ENCODE results near the gene ZNF207.
"Not testable (repeated sequence)": the region's sequence is repeated elsewhere in the genome, so short reads cannot be mapped to it uniquely, and the experiment has no call there.

The ZNF207 gene

DNA sequence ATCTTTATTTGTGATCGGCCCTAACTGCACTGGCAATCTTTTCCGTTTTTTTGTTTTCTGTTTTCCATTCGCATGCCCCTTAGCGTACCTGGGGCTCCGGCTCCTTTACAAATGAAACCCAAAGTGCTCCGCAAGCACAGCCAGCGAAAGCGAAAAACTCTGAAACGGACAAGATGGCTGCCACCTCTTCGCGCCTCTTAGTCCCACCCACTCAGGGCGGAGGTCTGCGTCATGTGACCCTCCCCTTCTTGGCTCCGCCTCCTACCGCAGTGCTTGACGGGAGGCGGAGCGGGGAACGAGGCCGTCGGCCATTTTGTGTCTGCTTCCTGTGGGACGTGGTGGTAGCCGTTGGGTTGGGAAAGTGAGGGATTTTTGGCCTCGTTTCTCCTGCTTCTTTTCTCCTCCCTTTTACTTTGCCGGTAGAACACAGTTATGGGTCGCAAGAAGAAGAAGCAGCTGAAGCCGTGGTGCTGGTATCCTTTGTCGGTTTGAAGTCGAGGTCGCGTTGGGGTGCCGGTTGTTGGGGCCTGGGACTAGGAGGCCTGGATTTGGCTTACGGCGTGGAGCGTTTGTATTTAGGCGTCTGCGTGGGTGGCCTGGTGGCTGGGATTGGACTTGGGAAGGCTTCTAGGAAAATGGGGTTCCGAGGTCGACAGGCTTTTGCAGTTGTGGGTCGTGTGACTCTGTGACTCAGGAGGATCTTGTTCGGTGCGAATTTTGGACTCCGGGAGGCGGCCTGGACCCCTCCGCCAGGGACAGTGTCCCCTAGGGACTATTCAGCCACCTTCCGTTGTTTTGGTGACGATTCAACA lies at the start of gene ZNF207:
ZNF207 (plus strand) TSS at position 304 of the 812 bp plus-strand sequence; CDS start at position 433, 129 bp downstream.
- FAIRE-seq, result no peak

GRCh38 chr17:32302037-32302436 lies 47.9 kb upstream of the ZNF207 start:
- FAIRE-seq, result no peak

GRCh38 chr17:32302860-32303649 lies 46.9 kb upstream of the ZNF207 start:
- no peak for FAIRE-seq

DNA sequence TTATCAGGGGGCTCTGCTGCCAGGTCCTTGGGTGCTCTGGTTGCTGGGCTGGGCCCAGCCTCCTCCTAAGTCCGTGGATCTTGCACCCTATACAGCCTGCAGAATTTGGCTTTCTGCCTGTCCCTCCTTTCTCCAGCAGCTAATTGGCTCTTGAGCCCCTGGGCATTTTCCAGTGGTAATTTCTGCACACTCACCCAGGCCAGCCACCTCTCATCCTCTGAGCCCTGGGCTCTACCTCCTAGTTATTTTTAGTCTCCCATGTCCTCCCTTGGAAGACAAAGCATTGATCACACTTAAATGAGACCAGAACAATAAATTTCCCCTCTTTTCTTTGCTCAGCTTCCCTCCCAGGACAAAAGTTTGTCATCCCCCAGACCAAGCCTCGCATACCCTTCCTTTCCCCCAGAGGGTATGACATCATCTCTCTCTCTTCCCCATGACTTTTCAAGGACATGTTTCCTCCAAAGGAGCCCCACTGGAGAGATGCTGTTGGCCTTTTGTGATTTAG lies 46.1 kb upstream of the ZNF207 start:
- FAIRE-seq, result no peak

GRCh38 chr17:32305049-32305448 lies 44.9 kb upstream of the ZNF207 start:
- FAIRE-seq, result no peak

DNA sequence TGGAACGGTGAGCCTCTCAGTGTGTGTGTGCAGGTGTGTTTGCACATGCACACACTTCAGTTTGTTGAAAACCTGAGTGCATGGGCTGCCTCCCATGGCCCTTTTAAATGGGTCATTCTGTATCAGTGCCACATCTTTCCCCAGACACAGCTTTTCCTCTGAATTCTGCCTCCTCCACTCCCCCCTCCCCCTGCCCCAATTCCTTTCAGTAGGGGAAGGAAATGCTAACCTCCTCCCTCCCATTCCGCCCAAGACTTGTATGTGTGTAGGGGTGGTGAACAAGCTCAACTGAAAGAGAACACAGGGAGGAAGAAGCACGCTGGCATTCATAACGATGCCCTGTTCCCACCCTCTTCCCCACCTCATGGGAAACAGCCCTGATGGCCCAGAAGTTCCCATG lies 42.3 kb upstream of the ZNF207 start:
- no peak for FAIRE-seq

DNA sequence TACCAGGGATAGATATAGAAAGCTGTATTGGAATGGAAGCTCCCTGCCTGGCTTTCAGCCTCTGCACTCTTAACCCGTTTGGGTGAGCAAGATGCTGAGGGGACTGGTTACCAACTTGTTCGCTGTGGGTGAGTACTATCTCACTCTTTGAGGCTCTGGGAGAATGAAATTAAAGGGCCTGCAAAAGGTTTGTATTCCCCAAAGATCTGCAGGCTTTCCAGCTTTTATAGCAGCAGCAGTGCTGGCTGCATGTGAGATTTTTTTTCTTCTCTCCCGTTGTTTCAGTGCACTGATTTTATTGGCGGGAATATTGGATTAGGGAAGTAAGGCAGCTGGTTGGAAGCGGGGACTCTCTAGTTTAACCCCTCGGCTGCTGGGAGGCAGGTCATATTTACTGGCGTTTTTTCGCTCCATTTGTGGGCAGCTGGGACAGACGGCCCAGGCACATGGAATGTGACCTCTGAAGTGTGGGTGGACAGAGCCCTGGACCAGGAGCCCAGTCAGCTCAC lies 38.9 kb upstream of the ZNF207 start:
- FAIRE-seq, result no peak

- FAIRE-seq, result no peak
These were observed 35.3 kb upstream of the ZNF207 start for GRCh38 chr17:32314636-32315035.

DNA sequence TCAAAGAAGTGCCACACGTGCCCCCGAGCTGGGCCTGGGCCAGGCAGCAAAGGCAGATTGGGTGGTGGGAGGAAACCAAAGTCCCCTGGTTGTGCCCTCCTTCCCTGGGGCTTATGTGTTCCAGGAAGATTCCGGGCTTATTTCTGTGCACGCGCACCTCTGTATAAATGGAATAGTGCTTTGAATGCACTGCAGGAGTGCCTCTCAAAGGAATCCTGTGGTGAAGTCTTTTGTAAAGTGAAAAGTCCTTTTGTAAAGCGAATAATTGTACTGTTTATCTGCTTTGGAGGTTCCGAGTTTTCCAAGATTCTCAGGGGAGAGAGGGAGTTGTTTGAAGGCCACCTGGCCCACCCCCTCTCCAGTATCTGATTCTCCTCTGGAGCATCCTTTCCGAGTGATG lies 34.8 kb upstream of the ZNF207 start:
- FAIRE-seq, result no peak

- FAIRE-seq, result not testable (repeated sequence)
These were observed 33.3 kb upstream of the ZNF207 start for GRCh38 chr17:32316653-32317052.

DNA sequence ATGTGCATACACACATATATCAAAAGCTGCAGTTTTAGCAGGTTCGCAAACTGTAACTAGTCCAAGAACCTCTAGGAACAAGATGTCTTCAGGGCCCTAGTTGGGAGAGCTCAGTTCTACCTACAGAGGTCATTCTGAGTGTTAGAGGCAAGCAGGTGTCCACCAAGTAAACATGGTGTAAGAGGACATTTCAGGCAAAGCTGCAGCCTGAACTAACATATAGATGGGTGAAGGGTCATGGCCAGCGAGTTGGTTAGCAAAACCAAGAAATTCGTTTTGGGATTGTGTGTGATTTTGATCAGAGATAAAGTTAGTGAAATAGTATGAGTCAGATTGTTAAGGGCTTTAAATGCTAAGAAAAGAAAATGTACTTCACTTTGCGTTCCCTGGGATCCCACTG lies 32.6 kb upstream of the ZNF207 start:
- FAIRE-seq, result no peak

DNA sequence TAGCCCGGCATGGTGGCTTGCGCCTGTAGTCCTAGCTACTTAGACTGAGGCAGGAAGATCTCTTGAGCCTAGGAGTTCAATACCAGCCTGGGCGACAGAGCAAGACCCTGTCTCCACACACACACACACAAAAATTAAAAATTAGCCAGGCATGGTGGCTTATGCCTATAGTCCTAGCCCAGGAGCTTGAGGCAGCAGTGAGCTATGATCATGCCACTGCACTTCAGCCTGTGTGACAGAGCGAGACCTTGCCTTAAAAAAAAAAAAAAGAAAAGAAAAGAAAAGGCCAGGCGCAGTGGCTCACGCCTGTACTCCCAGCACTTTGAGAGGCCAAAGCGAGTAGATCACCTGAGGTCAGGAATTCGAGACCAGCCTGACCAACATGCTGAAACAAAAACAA lies 31.9 kb upstream of the ZNF207 start:
- no peak for FAIRE-seq

DNA sequence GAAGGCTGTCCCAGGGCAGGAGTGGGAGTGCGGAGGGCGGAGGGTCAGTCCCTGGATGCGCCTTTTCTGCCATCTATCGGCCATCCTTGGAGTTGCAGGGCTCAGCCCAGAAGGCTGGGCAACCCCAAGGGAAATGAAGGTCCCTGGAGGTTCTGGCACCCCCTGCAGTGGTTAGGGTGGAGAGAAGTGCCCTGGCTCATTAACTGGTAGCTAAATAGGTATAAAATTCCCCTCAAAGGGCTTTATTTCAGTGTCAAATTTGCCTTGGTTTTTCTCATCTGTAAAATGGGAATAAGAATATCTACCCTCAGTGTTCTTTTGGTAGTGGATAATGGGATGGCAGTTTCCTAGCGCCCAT lies 30.4 kb upstream of the ZNF207 start:
- FAIRE-seq, result no peak

GRCh38 chr17:32320080-32320479 lies 29.9 kb upstream of the ZNF207 start:
- FAIRE-seq, result not testable (repeated sequence)

- FAIRE-seq, result no peak
These were observed 29.1 kb upstream of the ZNF207 start for GRCh38 chr17:32320847-32321246.

DNA sequence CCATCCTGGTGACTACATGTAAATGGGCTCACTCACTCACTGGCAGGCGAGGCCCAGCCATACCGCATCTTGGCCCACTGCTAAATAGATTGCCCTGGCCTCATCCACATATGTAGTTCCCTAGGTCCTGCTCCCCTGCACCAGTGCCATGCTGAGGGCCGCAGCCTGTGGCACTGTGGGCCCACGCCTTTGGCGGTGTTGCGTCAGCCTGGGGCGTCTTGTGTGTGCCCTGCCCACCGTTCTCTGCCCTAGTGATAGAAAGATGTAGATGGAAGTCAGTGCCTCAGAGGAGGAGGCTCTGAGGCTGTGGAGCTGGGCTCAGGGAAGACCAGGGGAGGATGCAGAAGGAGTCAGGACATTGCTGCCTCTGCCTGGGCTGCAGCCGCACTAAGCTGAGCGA lies 26.9 kb upstream of the ZNF207 start:
- FAIRE-seq, result no peak

GRCh38 chr17:32323811-32324491 lies 26.0 kb upstream of the ZNF207 start:
- FAIRE-seq, result no peak

DNA sequence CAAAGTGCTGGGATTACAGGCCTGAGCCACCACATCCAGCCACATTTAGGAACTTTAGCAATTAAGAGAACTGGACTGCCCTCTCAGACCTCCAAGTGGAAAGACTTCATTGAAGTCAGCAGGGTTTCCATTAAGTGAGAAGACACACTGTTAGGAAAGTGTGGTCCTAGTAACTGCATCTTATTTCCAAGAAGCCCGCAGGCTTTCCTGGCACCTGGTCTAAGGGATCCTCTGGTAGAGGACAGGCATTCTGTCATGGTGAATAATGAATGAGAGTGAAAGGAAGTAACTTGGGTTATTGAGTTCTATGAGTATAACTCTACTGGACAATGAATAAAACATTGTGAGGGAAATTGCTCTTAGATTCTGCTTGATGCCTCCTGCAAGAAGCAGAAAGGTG lies 22.0 kb upstream of the ZNF207 start:
- FAIRE-seq, result no peak

GRCh38 chr17:32330147-32330546 lies 19.8 kb upstream of the ZNF207 start:
- FAIRE-seq, result no peak

- no peak for FAIRE-seq
These were observed 18.5 kb upstream of the ZNF207 start for GRCh38 chr17:32331243-32332040.

DNA sequence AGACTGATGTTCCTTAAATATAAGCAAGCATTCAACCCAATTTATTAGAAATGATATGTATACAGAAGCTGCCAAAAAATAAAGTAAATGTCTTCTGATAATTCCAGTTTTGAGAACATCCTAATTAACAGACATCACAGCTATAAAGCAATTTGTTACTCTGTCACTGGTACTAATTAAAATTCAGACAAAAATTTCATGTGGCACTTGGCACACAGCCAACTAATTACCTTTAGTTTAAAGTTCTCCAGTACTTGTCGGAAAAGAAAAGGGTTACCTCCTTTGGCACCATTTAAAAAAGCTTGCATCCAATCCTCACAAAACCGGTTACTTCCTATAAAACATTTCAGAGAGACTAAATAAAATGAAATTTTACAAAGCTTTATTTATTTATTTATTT lies 16.8 kb upstream of the ZNF207 start:
- no peak for FAIRE-seq

DNA sequence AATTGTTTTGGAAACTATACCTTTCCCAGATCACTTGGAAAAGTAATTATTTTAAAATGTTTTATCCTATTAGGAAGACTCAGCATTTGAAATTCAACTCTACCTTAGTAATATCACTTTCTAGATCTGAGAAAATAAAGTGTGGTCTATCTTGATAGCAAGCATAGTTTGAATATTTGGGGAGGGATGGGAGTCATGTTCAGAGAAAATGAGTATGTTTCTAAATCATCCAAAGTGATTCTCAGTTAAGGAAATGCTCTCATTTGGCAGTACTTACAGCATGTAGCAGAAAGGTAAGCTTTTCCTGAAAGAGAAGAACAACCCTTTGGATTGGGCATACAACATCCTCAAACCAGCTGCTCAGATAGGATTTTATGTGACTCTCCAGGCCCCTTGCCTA lies 14.9 kb upstream of the ZNF207 start:
- no peak for FAIRE-seq

Measured in colon (tissue), 2 donors.